HT1080 (cell line): Measurements from ENCODE around the gene RSF1. TPM values are rescaled to one million over a fixed set of nuclear protein-coding genes. Genes with fewer than 3 reads are reported as not detected.

Experiments
- DNase-seq: peaks from one replicate; pipeline ENCODE4 v3.0.0-alpha.2; 2015; ENCODE audit warnings: low read depth
- total RNA-seq: library from RNA; depleted of rRNA; stranded (reverse); fragments of >200 nt; shearing (Covaris generic); gene quantifications from 2 replicates; pipeline ENCODE4 v1.2.3, GENCODE V29; 2014

RSF1 gene
- total RNA-seq, 1 experiment from 2014 or later, result 22.5 TPM

DNA sequence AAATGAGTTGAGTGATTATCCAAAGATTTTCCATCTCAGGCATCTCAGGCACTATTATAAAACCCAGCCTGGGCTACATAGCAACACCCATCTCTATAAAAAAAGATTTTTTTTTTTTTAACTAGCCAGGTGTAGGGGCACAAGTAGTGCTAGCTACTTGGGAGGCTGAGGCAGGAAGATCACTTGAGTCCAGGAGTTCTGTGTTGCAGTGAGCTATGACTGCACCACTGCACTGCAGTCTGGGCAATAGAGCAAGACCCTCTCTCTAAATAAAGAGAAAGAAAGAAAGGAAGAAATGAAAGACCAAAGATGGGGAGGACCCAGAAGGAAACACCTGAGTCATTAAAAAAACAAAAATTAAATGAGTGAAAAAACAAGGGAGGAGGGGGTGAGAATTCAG lies 14.1 kb downstream of the RSF1 start:
- DNase-seq, result no peak

DNA sequence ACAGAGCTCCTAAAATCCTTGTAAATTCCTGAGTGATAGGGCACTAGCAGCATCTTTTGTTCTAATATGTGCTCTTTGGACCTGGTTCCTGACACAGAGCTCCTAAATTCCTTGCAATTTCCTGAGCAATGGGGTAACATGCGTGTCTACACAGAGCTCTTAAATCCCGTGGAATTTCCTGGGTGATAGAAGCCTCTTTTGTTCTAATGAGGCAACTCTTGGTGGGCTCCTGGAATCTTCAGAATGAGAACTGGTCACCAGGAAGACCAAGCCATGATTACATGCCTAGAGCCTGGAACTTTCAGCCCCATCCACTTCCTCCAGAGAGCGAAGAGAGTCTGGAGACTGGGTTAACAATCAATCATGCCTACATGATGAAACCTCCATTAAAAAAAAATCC lies 19.0 kb downstream of the RSF1 start:
- no peak for DNase-seq

DNA sequence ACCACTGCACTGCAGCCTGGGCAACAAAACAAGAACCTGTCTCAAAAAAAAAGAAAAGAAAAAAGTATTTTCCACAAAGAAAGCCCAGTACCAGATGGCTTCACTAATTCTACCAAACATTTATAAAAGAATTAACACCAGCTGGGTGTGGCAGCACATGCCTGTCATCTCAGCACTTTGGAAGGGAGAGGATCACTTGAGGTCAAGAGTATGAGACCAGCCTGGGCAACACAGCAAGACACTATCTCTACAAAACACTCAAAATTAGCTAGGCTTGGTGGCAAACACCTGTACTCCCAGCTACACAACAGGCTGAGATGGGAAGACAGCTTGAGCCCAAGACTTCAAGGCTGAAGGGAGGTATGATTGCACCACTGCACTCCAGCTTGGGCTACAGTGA lies 20.1 kb downstream of the RSF1 start:
- no peak for DNase-seq

DNA sequence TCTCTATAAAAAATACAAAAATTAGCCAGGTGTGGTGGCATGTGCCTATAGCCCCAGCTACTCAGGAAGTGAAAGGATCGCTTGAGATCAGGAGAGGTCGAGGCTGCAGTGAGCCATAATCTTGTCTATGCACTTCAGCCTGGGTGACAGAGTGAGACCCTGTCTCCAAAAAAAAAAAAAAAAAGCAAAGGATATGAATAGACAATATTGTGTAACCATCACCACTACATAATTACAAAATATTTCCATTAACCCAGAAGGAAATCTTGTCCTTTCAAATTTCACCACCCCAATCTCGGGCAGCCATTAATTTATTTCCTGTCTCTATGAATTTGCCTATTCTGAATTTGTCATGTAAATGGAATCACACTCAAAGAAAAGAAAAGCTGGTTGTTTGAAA lies 21.2 kb downstream of the RSF1 start:
- DNase-seq, result no peak

DNA sequence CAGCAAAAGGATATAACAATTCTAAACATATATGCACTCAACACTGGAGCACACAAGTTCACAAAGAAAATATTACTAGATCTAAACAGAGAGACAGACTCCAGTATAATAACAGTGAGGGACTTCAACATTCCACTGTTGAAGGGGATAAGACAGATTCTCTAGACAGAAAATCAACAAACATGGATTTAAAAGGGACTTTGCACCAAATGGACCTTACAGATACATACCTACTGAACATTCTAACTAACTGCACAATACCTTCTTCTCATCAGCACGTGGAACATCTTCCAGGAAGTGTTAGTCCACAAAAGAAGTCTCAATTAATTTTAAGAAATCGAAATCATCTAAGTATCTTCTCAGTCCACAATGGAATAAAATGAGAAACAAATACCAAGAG lies 26.6 kb downstream of the RSF1 start:
- no peak for DNase-seq

DNA sequence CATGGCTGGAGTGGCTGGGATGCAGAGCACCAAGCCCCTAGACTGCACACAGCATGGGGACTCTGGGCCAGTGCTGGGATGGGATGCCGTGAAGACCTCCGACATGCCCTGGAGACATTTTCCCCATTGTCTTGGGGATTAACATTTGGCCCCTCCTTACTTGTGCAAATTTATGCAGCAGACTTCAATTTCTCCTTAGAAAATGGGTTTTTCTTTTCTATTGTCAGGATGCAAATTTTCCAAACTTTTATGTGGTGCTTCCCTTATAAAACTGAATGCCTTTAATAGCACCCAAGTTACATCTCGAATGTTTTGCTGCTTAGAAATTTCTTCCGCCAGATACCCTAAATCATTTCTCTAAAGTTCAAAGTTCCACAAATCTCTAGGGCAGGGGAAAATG lies 29.2 kb downstream of the RSF1 start:
- DNase-seq, result no peak

DNA sequence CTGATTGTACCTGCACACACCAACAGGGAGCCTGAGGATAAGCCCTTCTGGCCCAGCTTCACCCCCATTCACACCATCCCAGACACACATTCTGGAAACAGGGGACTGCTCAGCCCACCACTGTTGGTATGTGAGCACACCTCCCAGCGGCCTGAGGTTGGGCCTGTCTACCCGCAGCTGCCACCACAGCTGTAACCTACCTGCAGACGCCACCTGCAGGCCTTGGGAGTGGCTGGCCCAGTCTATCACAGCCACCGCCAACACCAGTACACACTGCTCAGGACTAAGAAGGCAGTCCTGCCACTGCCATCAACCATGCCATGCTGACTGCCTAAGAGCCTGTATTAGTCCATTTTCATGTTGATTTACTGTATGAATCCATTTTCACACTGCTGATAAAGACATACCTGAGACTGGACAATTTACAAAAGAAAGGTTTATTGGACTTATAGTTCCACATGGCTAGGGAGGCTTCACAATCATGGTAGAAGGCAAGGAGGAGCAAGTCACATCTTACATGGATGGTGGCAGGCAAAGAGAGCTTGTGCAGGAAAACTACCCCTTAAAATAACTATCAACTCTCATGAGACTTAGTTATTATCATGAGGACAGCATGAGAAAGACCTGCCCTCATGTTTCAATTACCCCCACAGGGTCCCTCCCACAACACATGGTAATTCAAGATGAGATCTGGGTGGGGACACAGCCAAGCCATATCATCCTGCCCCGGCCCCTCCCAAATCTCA lies 30.6 kb downstream of the RSF1 start:
- DNase-seq, result no peak

DNA sequence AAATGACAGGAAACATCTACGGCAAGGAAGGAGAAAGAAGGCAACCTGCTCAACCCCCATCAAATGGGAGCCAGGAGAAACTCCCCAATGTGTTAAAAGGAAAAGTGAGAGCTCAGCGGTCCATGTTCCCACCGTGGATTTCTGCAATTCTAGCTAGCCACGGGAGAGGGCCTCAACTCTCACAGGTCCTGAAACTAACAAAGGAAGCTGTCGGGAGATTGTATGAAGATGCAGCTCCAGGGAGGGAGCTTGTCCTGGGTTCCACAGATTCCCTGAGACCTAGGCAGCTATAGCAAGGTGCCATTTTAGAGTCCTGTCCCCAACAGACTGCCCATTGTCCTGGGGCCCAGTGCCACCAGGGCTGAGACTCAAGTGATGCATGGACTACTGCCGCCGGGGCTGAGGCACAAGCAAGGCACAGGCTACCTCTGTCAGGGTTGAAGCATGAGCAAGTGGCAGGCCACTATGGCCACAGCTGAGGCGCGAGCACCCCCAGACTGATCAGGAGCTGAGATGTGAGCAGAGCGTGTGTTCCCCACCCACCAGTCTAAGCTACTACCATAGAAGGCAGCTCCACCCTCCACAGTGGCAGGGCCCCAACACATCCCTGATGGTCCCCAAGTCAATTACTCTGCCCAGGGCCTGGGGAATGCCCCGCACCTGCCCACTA lies 31.3 kb downstream of the RSF1 start:
- DNase-seq, result no peak

DNA sequence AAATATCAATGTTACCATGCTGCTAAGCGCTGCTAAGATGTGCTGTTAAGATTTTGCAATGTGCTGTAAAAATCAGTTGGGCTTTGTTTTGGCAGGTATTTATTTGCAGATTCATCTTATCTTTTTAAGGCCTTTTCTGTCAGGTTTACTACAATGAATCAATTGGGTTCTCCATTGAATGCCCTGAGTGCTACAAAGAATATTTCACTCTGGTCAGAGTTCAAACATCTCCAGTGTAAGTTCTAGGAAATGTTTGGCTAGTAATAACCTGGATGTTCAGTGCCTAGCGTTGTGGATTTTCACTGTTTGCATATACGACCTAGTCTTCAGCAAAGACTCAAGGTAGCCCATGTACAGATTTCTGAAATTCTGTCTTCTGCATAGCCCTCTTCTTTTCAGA lies 36.0 kb downstream of the RSF1 start:
- DNase-seq, result no peak

DNA sequence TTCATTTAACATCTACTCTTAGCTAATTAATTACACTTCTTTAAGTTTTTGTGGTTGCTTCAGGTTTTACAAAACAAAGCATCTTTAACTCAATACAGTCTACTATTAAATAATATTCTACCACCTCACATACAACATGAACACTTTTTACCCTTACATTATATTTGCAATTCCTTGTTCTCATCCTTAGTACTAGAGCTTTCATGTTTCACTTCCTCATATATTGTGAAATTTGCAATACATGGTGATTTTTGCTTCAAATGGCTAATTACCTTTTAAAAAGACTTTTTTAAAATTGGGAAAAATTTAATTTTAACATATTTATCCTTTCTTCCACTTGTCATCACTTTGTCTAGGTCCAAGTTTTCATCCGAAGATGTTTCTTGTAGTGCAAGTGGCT lies 37.5 kb downstream of the RSF1 start:
- no peak for DNase-seq

DNA sequence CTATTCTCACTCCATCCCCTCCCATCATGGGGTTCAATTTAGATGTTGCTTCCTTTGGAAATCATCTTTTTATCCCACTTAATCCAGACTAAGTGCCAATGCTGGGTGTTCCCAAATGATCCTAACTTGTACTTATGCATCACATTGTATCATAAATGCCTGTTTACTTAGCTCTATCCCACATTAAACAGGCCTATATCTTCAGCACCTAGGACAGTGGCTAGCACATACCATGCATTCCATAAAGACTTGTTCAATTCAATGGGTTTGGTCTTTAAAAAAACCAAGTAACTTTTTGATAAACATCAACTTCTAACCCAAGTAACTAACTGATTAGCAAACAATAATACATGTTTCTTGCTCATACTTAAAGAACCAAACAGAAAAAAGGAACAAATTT lies 40.6 kb downstream of the RSF1 start:
- peak; percentile 14 for DNase-seq

DNA sequence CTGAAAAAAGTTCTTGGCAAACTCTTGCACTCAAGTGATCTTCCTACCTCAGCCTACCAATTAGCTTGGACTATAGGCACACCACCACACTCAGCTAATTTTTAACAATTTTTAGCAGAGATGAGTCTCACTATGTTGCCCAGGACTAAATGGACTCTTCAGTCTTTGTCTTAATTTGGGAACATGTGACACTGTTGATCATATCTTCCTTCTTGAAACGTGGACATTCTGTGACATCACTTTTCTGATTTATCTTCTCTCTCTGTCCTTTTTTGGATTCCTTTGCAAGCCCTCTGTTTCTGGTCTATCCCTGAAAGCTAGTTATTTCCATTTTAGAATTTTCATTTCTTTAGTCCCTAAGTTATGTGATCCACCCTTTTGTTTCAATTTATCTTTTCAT lies 42.0 kb downstream of the RSF1 start:
- no peak for DNase-seq

DNA sequence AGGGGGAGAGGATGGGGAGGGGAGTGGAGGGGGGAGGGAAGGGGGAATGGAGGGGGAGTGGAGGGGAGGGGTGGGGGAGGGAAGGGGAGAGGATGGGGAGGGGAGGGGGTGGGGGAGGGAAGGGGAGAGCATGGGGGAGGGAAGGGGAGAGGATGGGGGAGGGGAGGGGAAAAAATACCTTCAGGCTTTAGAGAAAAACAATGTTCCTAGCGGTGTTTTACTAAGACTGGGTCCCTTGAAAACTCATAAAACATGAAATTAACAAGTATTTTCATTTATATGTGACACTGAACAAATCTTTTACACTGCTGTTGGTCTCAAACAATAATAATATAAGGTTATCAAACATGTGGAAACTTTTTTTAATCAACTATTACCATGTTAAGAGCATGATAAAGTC lies 42.4 kb downstream of the RSF1 start:
- DNase-seq, result no peak

DNA sequence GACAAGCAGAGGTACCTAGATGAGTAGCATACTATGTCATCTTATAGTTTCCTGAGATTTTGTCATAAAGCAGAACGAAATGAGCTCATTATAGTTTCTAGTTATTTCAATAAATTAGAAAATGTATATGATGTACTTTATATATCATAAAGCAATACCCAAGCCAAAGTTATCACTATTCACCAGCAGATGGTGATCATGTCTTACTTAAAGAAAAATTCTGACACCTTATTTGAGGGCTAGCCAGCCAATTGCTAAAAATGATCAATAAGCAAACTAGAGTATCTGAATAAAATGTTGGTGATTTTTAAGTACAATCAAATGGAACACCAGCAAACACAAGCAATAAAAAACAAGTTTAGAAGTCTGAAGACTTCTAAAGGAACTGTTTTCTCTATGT lies 44.1 kb downstream of the RSF1 start:
- DNase-seq, result peak; percentile 19

DNA sequence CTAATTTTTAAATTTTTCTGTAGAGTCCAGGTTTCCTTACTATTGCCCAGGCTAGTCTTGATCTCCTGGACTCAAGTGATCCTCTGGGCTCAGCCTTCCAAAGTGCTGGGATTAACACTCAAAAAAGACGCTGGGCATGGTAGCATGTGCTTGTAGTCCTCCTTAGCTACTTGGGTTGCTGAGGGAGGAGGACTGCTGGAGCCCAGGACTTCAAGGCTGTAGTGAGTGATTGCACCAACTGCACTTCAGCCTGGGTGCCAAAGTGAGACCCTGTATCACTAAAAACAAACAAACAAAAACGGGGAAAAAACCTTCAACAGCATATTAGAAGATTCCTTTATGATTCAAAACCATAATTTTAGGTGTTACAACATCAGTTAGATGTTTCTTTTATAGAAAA lies 44.6 kb downstream of the RSF1 start:
- no peak for DNase-seq

DNA sequence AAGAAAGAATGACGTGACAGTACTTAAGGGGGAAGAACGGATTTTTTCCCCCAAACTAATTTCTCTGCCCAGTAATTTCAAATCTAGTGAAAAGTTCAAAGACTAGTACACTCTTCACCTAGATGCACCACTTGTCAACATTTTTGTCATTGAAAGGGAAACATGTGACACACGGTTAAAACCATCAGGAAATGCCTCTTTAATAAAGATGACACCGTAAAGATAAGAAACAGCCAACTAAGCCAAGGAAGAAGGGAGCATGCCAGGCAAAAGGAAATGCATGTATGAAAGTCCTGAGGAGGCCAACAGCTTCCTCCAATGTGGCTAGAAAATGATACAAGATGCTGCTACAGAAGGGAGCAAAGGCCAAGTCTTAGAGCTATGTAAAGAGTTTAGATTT lies 49.4 kb downstream of the RSF1 start:
- no peak for DNase-seq

DNA sequence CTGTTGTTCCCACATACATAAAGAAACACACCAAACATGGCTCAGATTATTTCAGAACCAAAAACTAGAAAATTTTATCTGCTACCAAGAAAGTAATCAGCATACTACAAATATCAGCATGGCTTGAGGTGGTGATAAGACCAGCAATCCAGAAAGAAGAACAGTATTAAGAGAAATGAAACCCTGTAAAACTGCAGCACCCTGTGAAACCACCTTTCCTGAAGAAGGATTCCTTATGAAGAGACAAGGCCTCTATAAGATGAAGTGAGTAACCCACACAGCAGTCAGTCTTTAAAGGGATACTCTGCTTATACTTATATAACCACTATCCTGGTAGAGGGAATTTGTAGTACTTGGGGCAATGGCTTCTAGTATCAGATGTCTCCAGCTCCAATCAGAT lies 49.9 kb downstream of the RSF1 start:
- DNase-seq, result no peak

DNA sequence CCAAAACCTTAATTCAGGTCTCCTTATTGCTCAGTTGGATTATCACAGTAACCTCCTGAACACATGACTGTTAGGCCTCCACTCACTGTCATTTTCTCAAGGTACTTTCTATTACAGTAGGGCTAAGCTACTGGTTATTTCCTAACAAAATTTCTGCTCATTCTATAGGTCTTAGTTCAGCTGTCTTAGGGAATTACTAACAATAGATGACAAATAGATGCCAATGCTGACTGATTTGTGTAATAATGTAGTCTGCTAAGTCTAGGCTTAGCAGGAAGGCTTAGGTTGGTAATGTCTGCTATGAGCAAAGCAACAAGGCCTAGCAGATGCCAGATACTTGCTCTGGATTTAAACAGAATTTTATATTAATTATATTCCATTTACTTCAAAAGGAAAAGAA lies 58.1 kb downstream of the RSF1 start:
- DNase-seq, result no peak

DNA sequence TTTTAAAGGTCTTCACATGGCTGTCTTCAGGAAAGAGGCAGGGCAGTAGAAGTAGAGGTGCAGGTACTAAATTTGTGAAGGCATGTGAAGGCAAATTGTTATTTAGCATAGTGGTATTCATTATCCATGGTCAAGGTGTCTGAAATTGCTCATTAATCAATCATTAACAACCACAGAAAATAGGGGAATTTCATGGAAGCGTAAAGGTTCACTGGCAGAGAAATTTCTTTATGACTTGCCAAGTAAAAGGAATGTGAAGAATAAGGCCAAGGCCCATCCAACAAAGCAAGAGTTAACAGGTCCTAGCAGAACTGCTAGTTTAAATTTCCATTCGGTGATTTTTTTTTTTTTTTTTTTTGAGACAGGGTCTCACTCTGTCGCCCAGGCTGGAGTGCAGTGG lies 59.0 kb downstream of the RSF1 start:
- no peak for DNase-seq

DNA sequence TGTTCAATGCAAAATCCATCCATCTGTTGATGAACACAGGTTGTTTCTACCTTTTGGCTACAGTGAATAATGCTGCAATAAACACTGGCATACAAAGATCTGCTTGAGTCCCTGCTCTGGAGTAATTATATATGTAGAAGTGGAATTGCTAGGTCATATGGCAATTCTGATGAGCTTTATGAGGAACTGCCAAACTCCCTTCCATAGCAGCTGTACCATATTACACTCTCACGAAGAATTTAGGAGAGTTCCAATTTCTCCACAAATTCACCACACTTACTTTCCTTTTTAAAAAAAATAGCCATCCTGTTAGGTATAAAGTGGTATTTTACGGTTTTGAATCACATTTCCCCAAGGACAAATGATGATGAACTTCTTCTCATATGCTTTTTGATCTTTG lies 62.2 kb downstream of the RSF1 start:
- no peak for DNase-seq

DNA sequence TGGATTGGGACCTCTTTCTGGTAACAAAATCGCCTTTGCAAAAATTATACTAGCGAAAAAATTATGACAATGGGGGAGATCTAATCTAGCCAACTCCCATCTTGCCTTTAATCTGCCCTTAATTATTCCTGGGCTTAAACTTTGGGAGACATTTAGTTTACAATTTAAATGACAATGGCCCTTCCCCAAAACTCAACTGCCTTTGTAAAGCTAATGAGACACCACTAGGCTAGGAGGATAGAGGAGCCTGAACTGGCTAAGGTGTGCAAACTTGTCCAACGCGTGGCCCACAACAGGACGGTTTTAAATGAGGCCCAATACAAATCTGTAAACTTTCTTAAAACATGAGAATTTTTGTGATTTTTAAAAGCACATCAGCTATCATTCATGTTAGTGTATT lies 67.3 kb downstream of the RSF1 start:
- no peak for DNase-seq

DNA sequence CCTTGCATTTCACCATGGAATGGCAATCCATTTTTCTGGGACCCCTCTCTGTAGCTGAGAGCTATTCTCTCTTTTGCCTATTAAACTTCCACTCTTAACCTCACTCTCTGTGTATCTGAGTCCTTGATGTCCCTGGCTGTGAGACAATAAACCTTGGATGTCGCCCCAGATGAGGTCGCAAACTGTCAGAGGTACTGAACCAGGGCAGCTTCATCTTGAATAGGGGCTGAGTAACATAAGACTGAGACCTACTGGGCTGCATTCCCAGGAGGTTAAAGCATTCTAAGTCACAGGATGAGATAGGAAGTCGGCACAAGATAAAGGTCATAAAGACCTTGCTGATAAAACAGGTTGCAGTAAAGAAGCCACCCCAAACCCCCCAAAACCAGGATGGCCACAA lies 68.0 kb downstream of the RSF1 start:
- no peak for DNase-seq

DNA sequence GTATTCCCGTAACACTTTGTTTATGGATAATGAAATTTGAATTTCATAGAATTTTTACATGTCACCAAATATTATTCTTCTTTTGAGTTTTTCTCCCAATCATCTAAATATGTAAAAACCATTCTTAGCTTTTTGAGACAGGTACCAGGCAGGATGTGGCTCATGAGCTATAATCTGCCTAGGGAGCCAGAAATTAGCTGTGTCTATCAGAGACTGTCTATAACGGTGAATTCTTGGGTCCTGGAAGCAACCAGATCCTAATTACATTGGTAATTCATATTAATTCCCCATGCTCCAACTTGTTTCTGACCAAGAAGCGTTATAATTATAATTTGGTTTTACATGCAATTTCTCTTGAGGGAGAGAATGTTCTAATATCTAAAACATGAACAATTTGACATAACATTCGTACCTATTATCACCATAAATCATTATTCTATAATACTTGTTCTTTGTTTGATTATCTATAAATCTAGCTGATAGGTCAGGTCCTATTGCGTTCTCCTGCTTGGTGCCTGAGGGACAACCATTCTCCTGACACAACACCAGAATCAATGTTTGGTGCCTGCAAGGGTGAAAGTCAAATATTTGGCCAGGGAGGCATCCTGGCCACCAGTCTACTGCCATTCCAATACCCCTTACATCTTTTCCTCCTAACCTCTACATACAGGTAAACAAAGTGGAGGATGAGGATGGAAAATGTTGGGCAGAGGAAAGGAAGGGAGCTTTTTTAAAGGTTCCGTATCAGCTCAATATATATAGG lies 69.9 kb downstream of the RSF1 start:
- DNase-seq, result no peak
